NOMO-1 treated with dmso at 0.1 percent for 144 hours (cell line): Measurements from ENCODE around the gene UBE2L3.
"Not testable (repeated sequence)": the region's sequence is repeated elsewhere in the genome, so short reads cannot be mapped to it uniquely, and the experiment has no call there.

ENCODE experiments used
- DNase-seq: peaks from one replicate; lab custom pipeline; 2025; ENCODE audit not compliant: unreplicated experiment; lab: John Stamatoyannopoulos, UW

The UBE2L3 gene

GRCh38 chr22:21567456-21568346, at the start of gene UBE2L3:
TSS of gene UBE2L3 (plus strand) at chr22:21567714. CDS start at chr22:21567745, 31 bp downstream.
- DNase-seq = peak; percentile 51

- DNase-seq = not testable (repeated sequence)
These were observed 40.6 kb upstream of the UBE2L3 start for GRCh38 chr22:21526705-21527500.

GRCh38 chr22:21531525-21531924, 36.0 kb upstream of the UBE2L3 start:
- not testable (repeated sequence) for DNase-seq

- not testable (repeated sequence) for DNase-seq
These were observed 34.5 kb upstream of the UBE2L3 start for GRCh38 chr22:21532863-21533648.

GRCh38 chr22:21539862-21540261, 27.7 kb upstream of the UBE2L3 start:
- not testable (repeated sequence) for DNase-seq

GRCh38 chr22:21544432-21545322, 22.8 kb upstream of the UBE2L3 start:
- not testable (repeated sequence) for DNase-seq

- DNase-seq = not testable (repeated sequence)
These were observed 18.0 kb upstream of the UBE2L3 start for GRCh38 chr22:21549558-21549957.

GRCh38 chr22:21550008-21550677, 17.4 kb upstream of the UBE2L3 start:
- DNase-seq = not testable (repeated sequence)

GRCh38 chr22:21550678-21551047, 16.9 kb upstream of the UBE2L3 start:
- not testable (repeated sequence) for DNase-seq

DNA sequence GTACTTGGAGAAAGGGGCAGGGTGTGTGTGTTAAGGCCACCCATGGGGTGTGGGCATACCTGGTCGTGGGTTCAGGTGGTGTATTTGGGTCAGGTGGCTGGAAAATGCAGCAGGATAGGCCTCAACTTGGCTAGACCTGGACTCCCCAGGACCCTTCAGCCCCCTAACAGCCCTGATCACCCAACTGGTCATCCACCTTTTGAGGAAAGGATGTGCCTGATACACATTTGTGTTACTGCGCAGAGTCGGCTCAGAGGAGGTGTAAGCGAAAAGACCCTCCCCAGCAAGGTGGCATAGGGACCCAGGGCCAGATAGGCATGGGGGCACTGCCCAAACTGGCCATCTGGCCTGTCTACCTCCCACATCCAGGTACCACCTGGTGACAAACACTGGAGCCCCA, 16.2 kb upstream of the UBE2L3 start, which contains the start of gene RIMBP3C:
TSS of gene RIMBP3C (minus strand) at position 101 of the 400 bp plus-strand sequence. CDS start 485 bp downstream, outside the sequence.
- DNase-seq = not testable (repeated sequence)

- DNase-seq = not testable (repeated sequence)
These were observed 8.0 kb upstream of the UBE2L3 start for GRCh38 chr22:21559345-21560125.

GRCh38 chr22:21560657-21561056, 6.9 kb upstream of the UBE2L3 start:
- DNase-seq = not testable (repeated sequence)

GRCh38 chr22:21563912-21564311, 3.6 kb upstream of the UBE2L3 start:
- DNase-seq = no peak

DNA sequence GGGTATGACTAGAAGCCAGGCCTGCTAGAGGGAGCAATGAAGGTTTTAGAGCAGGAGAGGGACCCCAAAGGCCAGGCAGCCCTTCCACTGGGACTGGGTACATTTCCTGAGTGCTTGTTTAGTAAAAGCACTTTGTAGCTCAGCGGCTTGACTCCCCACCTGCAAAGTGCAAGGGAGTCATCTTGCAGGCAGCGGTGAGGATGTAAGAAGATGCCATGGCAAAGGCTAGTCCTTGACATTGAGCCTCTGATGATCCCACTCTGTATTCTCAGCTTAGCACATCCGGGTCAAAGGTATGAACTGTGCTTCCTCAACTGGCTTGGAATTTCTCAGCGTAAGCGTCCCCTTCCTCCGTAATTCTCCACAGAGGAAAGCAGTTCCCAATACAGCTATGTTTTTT, 3.1 kb upstream of the UBE2L3 start:
- no peak for DNase-seq

DNA sequence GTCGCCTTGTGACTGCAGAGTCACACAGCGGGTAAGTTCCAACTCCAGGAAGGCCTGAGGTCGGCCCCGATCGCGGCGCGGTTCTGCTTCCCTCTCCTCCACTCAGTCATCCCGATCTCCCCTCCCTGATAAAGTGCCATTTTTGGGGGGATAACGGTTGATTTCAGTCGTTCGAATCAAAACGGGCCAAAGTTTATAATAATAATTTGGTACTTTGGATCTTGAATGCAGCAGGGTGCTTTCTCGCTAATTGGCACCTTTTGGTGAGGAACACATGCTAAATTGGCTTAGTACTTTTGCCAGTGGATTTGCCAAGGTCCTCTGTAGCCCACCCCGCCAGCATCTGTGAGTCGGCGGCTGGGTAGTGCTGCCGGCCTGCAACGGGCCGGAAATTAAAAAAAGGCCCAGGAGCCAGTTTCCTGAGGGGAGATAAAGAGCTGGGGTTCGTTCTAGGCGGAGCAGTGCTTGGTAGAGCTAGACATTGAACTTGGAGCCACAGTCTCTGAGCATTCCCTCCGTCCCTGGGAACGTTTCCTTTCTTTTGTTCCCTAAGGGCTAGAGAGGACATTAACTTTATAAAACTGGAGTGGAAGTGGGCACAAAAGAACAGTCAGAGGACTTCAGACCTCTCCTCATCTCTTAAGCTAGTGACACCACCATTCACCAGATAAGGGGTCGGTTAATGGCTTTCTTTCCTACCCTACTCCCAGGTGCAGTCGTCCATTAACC, 997 bp downstream of the UBE2L3 start:
- no peak for DNase-seq

DNA sequence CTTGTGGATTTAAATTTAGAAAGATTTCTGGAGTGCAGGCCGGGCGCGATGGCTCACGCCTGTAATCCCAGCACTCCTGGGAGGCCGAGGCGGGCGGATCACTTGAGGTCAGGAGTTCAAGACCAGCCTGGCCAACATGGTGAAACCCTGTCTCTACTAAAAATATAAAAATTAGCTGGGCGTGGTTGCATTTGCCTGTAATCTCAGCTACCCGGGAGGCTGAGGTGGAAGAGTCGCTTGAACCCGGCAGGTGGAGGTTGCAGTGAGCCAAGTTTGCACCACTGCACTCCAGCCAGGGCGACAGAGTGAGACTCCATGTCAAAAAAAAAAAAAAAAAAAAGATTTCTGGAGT, 1.5 kb downstream of the UBE2L3 start:
- not testable (repeated sequence) for DNase-seq

DNA sequence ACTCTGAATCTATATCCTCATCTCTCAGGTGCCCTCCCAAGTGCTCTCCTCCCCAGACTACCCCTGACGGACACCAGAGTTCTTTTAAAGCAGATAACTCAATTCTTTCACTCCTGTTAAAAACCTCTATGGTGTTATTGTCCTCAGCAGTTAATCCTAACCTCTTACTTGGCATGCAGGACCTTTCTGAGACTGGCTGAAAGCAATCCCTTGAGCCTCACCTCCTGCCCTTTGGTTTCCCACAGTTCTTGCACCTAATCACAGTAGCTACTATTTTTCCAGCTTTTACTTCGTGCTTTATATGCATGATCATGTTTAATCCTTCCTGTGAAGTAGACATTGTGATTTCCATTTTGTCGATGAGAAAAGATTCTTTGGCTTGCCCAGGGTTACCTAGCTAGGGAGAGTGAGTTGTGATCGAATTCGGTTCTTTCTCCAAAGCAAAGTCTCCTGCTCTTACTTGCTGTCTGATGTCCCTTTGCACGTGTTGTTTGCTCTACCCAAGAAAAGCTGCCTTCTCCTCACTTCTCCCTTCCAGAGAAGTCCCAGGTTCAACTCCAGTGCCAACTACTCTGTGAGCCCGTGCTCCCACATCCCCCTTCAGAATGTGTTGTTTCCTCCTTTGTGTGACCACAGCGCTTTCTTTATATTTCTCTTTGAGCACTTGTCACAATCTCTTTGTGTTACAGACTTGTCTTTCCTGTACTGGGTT, 2.1 kb downstream of the UBE2L3 start:
- peak; percentile 28 for DNase-seq
